Left ventricle myocardium superior (tissue), 1 donor: ENCODE results near the gene GABRA1. TPM values are rescaled to one million over a fixed set of nuclear protein-coding genes. Genes with fewer than 3 reads are reported as not detected.

Source experiments
- ATAC-seq: fragments of 200-7000 bp; cut with Tn5 transposase; one replicate; pipeline ENCODE4 v1.9.1; 2020; ENCODE audit warnings: mild to moderate bottlenecking, moderate library complexity
- DNase-seq: peaks from one replicate; pipeline ENCODE4 v3.0.0-alpha.2; 2020
- intact Hi-C: fragments of 100-400 bp; cut with micrococcal nuclease; formaldehyde crosslinking; loops from one replicate; pipeline ENCODE4 v1.11.0; 2022
- long read RNA-seq: library from polyadenylated mRNA; unstranded; transcript quantifications from one replicate; pipeline ENCODE4 v2.0.0, GENCODE V29; 2021
- total RNA-seq: library from RNA; stranded (reverse); fragmentation: NEBNext Ultra II Directional; extraction: Animal tissue kit (Norgen Biotek cat#: 25700); gene quantifications from one replicate; pipeline ENCODE4 v1.2.1, GENCODE V29; 2021
- donor health status: DM: no; HTN: yes; CAD: no; lungs with severe emphysema.

The GABRA1 gene
- not detected for total RNA-seq
- long read RNA-seq = 0 reads

DNA sequence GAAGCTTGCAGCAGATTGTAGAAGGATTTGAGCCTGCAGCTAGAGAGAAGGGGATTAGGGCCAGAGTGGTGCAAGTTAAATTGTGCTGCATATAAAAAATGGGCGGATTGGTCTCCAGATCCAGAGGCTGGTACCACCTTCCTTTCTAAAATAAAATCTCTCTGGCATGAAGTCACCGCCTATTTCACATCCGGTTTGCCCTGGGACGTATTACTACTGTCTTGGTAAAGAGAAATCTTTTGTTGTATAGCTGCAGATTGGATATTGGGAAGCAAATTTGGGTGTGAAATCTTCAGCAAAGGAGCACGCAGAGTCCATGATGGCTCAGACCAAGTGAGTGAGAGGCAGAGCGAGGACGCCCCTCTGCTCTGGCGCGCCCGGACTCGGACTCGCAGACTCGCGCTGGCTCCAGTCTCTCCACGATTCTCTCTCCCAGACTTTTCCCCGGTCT lies at the start of gene GABRA1:
Gene GABRA1 (plus strand): TSS at position 180 of the 451 bp plus-strand sequence. CDS start 2,691 bp downstream, outside the sequence.
- intact Hi-C loops = no loop called here
- no peak for ATAC-seq
- DNase-seq = peak; percentile 8

DNA sequence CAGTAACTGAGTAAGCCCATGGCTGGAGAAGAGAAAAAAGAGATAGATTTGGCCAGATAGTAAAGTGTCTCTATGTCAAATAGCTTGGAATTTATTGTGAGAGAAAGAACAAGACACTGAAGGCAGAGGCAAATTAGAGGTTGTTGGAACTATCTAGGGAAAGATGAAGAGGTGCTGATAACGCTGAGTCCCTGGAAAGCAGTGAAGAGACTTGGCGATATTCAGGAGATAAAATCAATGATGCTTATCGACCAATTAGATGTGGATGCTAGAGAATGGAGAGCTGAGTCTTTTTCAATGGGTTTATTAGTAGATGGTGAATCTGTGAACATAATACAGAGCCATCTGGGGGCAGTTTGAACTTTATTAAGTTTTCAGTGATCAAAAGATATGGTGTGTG lies 48.6 kb upstream of the GABRA1 start:
- no peak for DNase-seq
- no peak for ATAC-seq
- intact Hi-C loops = no loop called here

DNA sequence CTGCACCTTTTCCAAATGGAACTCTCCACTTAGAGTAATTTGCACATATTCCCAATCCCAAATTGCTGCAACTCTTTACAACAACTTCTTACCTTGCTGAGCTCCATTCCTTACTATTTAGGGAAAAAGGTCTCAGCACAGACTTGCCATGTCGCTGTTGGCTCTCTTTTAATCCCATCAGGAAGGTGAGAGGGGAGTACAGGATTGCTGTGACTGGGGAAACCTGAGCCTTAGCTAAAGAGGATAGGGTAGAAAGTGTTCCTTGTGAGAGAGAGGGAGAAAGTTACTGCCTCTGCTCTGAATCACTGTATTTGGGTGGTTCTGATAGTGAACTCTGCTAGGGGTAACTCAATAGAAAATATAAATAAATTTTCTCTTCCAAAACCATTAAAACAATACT lies 43.7 kb upstream of the GABRA1 start:
- ATAC-seq (no peak), DNase-seq (no peak)
- intact Hi-C loops = no loop called here

DNA sequence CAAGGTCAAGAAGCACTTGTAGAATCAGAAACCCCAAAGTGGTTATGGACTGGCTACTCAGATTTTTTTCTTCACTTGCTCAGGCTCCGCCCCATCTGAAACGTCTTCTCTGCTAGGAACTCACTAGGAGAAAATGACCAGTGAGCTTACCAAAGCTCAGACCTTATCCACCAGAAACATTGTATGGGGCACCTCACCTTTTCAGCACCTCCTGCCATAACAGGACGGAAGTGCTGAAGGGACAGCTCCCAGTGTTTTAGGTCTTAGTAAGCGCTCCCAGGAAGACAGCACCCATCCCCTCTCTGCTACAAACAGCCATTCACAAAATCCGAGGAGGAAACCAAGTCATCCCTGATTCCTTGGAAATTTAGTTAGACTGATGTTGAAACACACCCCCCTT lies 1.2 kb upstream of the GABRA1 start:
- DNase-seq = no peak
- no peak for ATAC-seq
- intact Hi-C loops = no loop called here

GRCh38 chr5:161847447-161847846 lies 473 bp upstream of the GABRA1 start:
- intact Hi-C loops = no loop called here
- DNase-seq = no peak
- ATAC-seq = no peak

GRCh38 chr5:161850491-161850890 lies 2.6 kb downstream of the GABRA1 start:
- ATAC-seq = no peak
- intact Hi-C loops = no loop called here

GRCh38 chr5:161851691-161852299 lies 3.9 kb downstream of the GABRA1 start:
- no peak for ATAC-seq
- no peak for DNase-seq
- intact Hi-C loops = no loop called here

More at GRCh38 chr5:161850491-161850890, 2.6 kb downstream of the GABRA1 start:
- DNase-seq = no peak

DNA sequence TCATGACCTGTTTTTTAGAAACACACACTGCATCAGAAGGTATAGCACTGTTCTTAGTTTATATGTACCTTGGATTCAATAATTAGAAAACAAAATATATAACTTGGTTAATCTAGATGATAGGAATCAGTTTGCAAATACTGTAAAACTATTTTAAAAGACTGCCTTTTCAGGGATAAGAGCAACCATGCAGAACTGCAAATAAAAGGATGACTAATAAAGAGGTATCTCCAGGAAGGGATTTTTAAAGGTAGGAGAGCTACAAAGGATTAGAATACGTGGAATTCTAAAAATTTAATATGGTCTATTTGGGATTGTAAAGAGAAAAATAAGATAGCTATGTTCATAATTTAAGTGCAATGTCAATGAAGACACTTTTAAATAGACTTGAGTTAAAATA lies 9.4 kb downstream of the GABRA1 start:
- intact Hi-C loops = no loop called here
- no peak for ATAC-seq
- no peak for DNase-seq

GRCh38 chr5:161863259-161863658 lies 15.3 kb downstream of the GABRA1 start:
- intact Hi-C loops = no loop called here
- ATAC-seq (no peak), DNase-seq (no peak)

- no peak for ATAC-seq
- intact Hi-C loops = no loop called here
- no peak for DNase-seq
Observed at GRCh38 chr5:161863811-161864210, 15.9 kb downstream of the GABRA1 start.

- no peak for DNase-seq
- ATAC-seq = no peak
- intact Hi-C loops = no loop called here
Observed at GRCh38 chr5:161865510-161865909, 17.6 kb downstream of the GABRA1 start.

GRCh38 chr5:161889971-161890370 lies 42.1 kb downstream of the GABRA1 start:
- no peak for DNase-seq
- intact Hi-C loops = no loop called here
- no peak for ATAC-seq

- no peak for ATAC-seq
- no peak for DNase-seq
- intact Hi-C loops = no loop called here
Observed at GRCh38 chr5:161895514-161895913, 47.6 kb downstream of the GABRA1 start.

DNA sequence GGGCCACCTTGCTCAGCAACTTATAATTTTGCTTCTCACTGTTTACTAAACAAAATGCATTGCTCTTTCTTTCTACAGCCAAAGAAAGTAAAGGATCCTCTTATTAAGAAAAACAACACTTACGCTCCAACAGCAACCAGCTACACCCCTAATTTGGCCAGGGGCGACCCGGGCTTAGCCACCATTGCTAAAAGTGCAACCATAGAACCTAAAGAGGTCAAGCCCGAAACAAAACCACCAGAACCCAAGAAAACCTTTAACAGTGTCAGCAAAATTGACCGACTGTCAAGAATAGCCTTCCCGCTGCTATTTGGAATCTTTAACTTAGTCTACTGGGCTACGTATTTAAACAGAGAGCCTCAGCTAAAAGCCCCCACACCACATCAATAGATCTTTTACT lies 49.1 kb downstream of the GABRA1 start:
- no peak for DNase-seq
- ATAC-seq = no peak
- intact Hi-C loops = no loop called here

GRCh38 chr5:161899590-161899989 lies 51.7 kb downstream of the GABRA1 start:
- DNase-seq (no peak), ATAC-seq (no peak)
- intact Hi-C loops = no loop called here

DNA sequence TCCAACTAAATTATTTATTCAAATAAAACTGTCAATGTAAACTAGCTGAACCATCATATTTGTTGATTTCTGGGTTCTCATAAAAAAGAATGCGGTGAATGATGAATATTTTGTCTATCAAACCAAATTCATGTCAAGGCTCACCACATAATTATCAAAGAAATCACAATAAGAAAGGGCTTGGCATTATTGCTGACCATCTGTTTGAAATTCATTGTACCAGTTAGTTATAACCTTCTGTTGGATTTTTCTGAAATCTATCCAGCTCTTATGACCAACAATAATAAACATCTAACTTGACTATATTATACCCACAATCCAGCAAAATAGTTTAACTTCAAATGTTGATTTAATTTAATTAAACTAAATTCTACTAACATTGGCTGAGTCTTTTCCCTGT lies 53.1 kb downstream of the GABRA1 start:
- ATAC-seq (no peak), DNase-seq (no peak)
- intact Hi-C loops = no loop called here

DNA sequence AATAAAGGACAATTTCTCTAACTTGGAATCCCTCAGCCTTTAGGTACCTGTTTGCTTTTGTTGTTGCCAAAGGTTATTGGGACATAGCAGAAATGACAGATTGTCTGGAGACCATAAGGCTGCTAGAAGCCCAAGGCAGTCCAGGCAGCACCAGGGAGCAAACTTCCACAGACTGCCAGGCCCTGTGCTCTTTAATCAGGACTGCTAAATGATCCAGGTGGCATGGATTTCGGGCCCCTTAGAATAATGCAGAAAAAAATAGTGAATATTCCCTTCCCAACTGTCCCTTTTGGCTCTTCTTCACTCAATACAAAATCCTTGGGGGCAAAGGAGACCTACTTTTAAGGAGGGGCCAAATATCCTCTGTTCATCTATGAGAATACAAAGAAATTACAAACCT lies 73.9 kb downstream of the GABRA1 start:
- intact Hi-C loops = no loop called here
- no peak for ATAC-seq
- no peak for DNase-seq

- intact Hi-C loops = no loop called here
- no peak for DNase-seq
- ATAC-seq = no peak
Observed at GRCh38 chr5:161924270-161924669, 76.3 kb downstream of the GABRA1 start.

GRCh38 chr5:161925960-161926359 lies 78.0 kb downstream of the GABRA1 start:
- intact Hi-C loops = no loop called here

DNA sequence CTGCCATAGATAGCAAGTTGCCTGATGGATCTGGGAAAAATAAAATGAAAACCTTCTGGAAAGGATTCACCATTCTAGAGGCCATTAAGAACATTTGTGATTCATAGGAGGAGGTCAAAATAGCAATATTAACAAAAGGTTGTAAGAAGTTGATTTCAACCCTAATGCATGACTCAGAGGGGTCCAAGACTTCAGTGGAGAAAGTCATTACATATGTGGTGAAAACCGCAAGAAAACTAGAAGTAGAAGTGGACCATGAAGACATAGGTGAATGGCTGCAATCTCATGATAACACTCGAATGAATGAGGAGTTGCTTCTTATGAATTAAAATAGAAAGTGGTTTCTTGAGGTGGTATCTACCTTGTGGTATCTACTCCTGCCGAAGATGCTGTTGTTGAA lies 86.6 kb downstream of the GABRA1 start:
- intact Hi-C loops = no loop called here
- DNase-seq (no peak), ATAC-seq (no peak)

More at GRCh38 chr5:161925960-161926359, 78.0 kb downstream of the GABRA1 start:
- ATAC-seq (no peak), DNase-seq (no peak)

GRCh38 chr5:161944974-161945373 lies 97.1 kb downstream of the GABRA1 start:
- ATAC-seq = no peak
- intact Hi-C loops = no loop called here
- DNase-seq = no peak

- intact Hi-C loops = no loop called here
- ATAC-seq = no peak
- no peak for DNase-seq
Observed at GRCh38 chr5:161946911-161947310, 99.0 kb downstream of the GABRA1 start.
